PC-3 (cell line): ENCODE data around the gene SPRR1A. TPM values are rescaled to one million over a fixed set of nuclear protein-coding genes. Genes with fewer than 3 reads are reported as not detected.

Source experiments
- ATAC-seq: fragments of 200-7000 bp; cut with Tn5 transposase; 2 replicates; pipeline ENCODE4 v1.9.1; 2020; ENCODE audit warnings: mild to moderate bottlenecking, moderate library complexity
- BruUV-seq: library from RNA; stranded (reverse); fragments of 400-500 nt; replicated peaks from 2 replicates; lab custom pipeline; 2021; lab: Mats Ljungman, UMichigan
- CTCF ChIA-PET: fragments of 300-600 bp; sonication (Branson Sonifier 250); formaldehyde crosslinking; loops from one replicate; lab custom pipeline; 2022; ENCODE audit warnings: antibody characterized with exemption; lab: Charles Lee
- POLR2A ChIA-PET: fragments of 300-600 bp; sonication (Branson Sonifier 250); formaldehyde crosslinking; loops from one replicate; lab custom pipeline; 2022; ENCODE audit warnings: antibody characterized with exemption; ENCODE audit not compliant: unreplicated experiment; lab: Charles Lee
- DNase-seq: peaks from one replicate; pipeline ENCODE4 v3.0.0-alpha.2; 2015
- H2AFZ ChIP-seq: fragments of 300-600 bp; sonication (generic); 2 replicates; pipeline ENCODE4 v1.6.0; 2016; ENCODE audit warnings: antibody characterized with exemption, low read length
- H3F3A ChIP-seq: fragments of 300-600 bp; sonication (generic); one replicate; pipeline ENCODE4 v1.6.0; 2017; ENCODE audit warnings: antibody characterized with exemption, low read length, control low read depth, mild to moderate bottlenecking; ENCODE audit not compliant: unreplicated experiment
- H3K27ac ChIP-seq: fragments of 300-600 bp; sonication (generic); 2 replicates; pipeline ENCODE4 v1.5.1; 2016; ENCODE audit warnings: mild to moderate bottlenecking, low read length
- H3K27me3 ChIP-seq: fragments of 300-600 bp; sonication (generic); 2 replicates; pipeline ENCODE4 v1.6.1; 2016; ENCODE audit warnings: low read length, mixed read lengths
- H3K36me3 ChIP-seq: fragments of 300-600 bp; sonication (generic); 2 replicates; pipeline ENCODE4 v1.6.1; 2016; ENCODE audit warnings: low read depth, mixed run types, low read length, mixed read lengths
- H3K4me1 ChIP-seq: fragments of 300-600 bp; sonication (generic); 2 replicates; pipeline ENCODE4 v1.5.1; 2016; ENCODE audit warnings: low read length; ENCODE audit not compliant: insufficient read depth
- H3K4me2 ChIP-seq: fragments of 300-600 bp; sonication (generic); 2 replicates; pipeline ENCODE4 v1.6.0; 2016; ENCODE audit warnings: low read length
- H3K4me3 ChIP-seq: fragments of 300-600 bp; sonication (generic); 2 replicates; pipeline ENCODE4 v1.5.1; 2016; ENCODE audit warnings: mild to moderate bottlenecking, low read length, mixed read lengths
- H3K79me2 ChIP-seq: fragments of 300-600 bp; sonication (generic); 2 replicates; pipeline ENCODE4 v1.6.1; 2017; ENCODE audit warnings: low read length, mixed read lengths
- H3K9ac ChIP-seq: fragments of 300-600 bp; sonication (generic); 2 replicates; pipeline ENCODE4 v1.6.0; 2016; ENCODE audit warnings: mild to moderate bottlenecking, low read length
- H3K9me2 ChIP-seq: fragments of 300-600 bp; sonication (generic); replicated peaks from 2 replicates; pipeline ENCODE4 v1.6.1; 2016; ENCODE audit warnings: mixed run types, low read length, mixed read lengths
- H3K9me3 ChIP-seq: fragments of 300-600 bp; sonication (generic); 2 replicates; pipeline ENCODE4 v1.6.1; 2016; ENCODE audit warnings: low read length, mixed read lengths
- H4K20me1 ChIP-seq: fragments of 300-600 bp; sonication (generic); 2 replicates; pipeline ENCODE4 v1.6.1; 2016; ENCODE audit warnings: low read length, mixed read lengths
- EZH2 ChIP-seq: fragments of 300-600 bp; sonication (generic); IDR thresholded peaks from one replicate; pipeline ENCODE4 v1.6.1; 2017; ENCODE audit warnings: antibody characterized with exemption, mild to moderate bottlenecking, low read length; ENCODE audit not compliant: unreplicated experiment
- EZH2phosphoT487 ChIP-seq: fragments of 300-600 bp; sonication (generic); IDR thresholded peaks from 2 replicates; pipeline ENCODE4 v1.6.1; 2018; ENCODE audit warnings: mild to moderate bottlenecking, antibody characterized with exemption, low read length, borderline replicate concordance
- intact Hi-C: fragments of 100-400 bp; cut with micrococcal nuclease; formaldehyde crosslinking; loops from 2 replicates; pipeline ENCODE4 v1.9.0; 2023
- total RNA-seq: library from RNA; depleted of rRNA; stranded (reverse); fragments of >200 nt; gene quantifications from 2 replicates; pipeline ENCODE4 v1.2.3, GENCODE V29; 2014
- TF ChIP-seq, protein P1 (sequence below): fragments of 300-600 bp; sonication (generic); conservative IDR thresholded peaks from 2 replicates; pipeline ENCODE4 v1.5.1; 2017; ENCODE audit warnings: antibody characterized with exemption, low read depth, mild to moderate bottlenecking, low read length

The SPRR1A gene
- total RNA-seq, 1 experiment from 2014 or later = not detected

DNA sequence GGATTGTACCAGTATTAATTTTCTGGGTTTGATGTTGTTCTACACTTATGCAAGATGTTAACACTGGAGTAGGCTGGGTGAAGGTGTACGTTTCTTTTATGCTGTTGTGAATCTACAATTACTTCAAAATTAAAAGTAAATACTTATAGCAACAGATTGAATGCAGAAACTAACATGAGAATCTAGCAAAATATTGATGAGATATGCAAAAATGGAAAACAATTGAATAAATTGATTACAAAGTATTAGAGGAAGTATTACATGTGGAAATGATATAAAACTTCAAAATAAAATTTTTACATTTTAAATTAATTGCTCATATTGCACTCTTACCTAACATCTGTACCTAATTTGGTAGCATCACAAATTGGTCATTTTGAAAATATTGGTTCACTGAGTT lies 12.0 kb downstream of the SPRR1A start:
- DNase-seq (no peak), ATAC-seq (no peak)
- Histone ChIP-seq H3K9me2 (no peaks in the 10 kb centered on the region), H3K9ac (no peak overlapping the region), H3F3A (no peaks in the 10 kb centered on the region), H4K20me1 (no peaks in the 10 kb centered on the region), H3K4me2 (no peak overlapping the region), H3K36me3 (no peaks in the 10 kb centered on the region), H3K4me1 (no peaks in the 10 kb centered on the region), H3K79me2 (no peaks in the 10 kb centered on the region), H3K27ac (no peak overlapping the region), H3K4me3 (no peak overlapping the region), H3K9me3 (no peaks in the 10 kb centered on the region), H3K27me3 (peaks cover 55% of the 10 kb centered on the region), H2AFZ (no peak overlapping the region)
- TF ChIP-seq EZH2phosphoT487 = no peak
- TF ChIP-seq EZH2 = no peak
- TF ChIP-seq, protein P1, sequence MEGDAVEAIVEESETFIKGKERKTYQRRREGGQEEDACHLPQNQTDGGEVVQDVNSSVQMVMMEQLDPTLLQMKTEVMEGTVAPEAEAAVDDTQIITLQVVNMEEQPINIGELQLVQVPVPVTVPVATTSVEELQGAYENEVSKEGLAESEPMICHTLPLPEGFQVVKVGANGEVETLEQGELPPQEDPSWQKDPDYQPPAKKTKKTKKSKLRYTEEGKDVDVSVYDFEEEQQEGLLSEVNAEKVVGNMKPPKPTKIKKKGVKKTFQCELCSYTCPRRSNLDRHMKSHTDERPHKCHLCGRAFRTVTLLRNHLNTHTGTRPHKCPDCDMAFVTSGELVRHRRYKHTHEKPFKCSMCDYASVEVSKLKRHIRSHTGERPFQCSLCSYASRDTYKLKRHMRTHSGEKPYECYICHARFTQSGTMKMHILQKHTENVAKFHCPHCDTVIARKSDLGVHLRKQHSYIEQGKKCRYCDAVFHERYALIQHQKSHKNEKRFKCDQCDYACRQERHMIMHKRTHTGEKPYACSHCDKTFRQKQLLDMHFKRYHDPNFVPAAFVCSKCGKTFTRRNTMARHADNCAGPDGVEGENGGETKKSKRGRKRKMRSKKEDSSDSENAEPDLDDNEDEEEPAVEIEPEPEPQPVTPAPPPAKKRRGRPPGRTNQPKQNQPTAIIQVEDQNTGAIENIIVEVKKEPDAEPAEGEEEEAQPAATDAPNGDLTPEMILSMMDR = no peak
- intact Hi-C loops = no loop called here
- no TSS peak for BruUV-seq
- POLR2A ChIA-PET = no interaction called here
- CTCF ChIA-PET = no interaction called here

DNA sequence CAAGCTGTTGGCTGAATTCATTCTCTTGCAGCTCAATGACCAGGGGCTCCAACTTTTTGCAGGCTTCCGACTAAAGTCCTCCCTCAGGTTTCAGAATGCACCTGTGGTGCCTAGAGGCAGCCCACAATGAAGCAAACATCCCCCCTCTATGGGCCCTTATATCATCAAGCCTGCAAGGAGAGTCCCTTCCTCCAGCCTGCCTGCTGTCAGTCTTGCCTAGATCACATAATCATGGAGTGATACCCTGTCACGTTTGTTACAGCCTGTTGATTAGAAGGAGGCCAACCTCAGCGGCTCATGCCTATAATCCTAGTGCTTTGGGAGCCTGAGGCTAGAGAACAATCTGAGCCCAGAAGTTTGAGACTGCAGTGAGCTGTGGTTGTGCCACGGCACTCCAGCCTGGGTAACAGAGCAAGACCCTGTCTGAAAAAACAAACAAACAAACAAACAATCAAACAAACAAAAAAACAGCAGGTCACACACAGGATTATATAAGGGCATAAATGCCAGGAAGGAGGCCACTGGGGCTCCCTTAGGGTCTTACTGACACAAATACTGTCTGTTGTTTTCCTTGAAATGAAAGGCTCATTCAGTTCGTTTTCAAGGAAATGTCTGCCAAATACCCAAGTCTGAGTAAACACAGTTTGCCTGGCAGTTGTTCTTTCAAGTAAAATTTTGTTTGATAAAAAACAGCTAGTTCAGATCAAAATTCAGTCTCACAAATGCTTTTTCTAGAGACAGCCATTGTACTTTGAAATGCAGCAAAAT lies 12.9 kb downstream of the SPRR1A start:
- H3K27me3 ChIP-seq = peaks cover 46% of the 10 kb centered on the region
- ATAC-seq = no peak
- CTCF ChIA-PET = no interaction called here

DNA sequence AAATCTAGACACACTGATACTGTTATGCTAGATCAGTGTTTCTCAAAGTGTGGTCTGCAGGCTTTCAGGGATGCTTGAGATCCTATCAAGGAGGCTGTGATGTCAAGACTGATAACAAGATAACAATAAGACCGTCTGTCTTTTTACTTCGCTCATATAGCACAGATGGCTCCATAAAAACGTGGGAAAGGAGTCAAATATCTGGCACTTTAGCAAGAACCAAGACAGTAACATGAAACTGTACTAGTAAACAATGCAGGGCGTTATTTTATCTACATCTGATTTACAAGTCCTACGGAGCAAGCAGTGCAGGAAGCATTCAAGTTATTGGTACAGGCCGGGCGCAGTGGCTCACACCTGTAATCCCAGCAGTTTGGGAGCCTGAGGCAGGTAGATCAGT lies 14.0 kb downstream of the SPRR1A start:
- POLR2A ChIA-PET = no interaction called here
- Histone ChIP-seq H3K27me3 (peaks cover 42% of the 10 kb centered on the region), H3K36me3 (no peaks in the 10 kb centered on the region), H3K4me2 (no peak overlapping the region), H3K4me1 (no peaks in the 10 kb centered on the region), H3K9me2 (no peaks in the 10 kb centered on the region), H3K27ac (no peak overlapping the region), H3K9ac (no peak overlapping the region), H2AFZ (no peak overlapping the region), H4K20me1 (no peaks in the 10 kb centered on the region), H3K9me3 (no peaks in the 10 kb centered on the region), H3F3A (no peaks in the 10 kb centered on the region), H3K4me3 (no peak overlapping the region), H3K79me2 (no peaks in the 10 kb centered on the region)
- ATAC-seq (no peak), DNase-seq (no peak)
- intact Hi-C loops = no loop called here
- CTCF ChIA-PET = no interaction called here
- TF ChIP-seq, protein P1 = no peak
- no peak for TF ChIP-seq EZH2phosphoT487
- TF ChIP-seq EZH2 = no peak
- no TSS peak for BruUV-seq

More for the DNA sequence above, 12.9 kb downstream of the SPRR1A start:
- Histone ChIP-seq H3K4me3 (no peak overlapping the region), H3K9ac (no peak overlapping the region), H3K9me2 (no peaks in the 10 kb centered on the region), H3K4me2 (no peak overlapping the region), H3K79me2 (no peaks in the 10 kb centered on the region), H2AFZ (no peak overlapping the region), H3F3A (no peaks in the 10 kb centered on the region), H4K20me1 (no peaks in the 10 kb centered on the region), H3K9me3 (no peaks in the 10 kb centered on the region), H3K27ac (no peak overlapping the region), H3K36me3 (no peaks in the 10 kb centered on the region), H3K4me1 (no peaks in the 10 kb centered on the region)
- no peak for TF ChIP-seq EZH2phosphoT487
- no peak for TF ChIP-seq EZH2
- TF ChIP-seq, protein P1 = no peak
- intact Hi-C loops = no loop called here
- no peak for DNase-seq
- BruUV-seq = no TSS peak
- POLR2A ChIA-PET = no interaction called here
